HG03565 (cell line): ENCODE data around the gene ANKRD52.
"Not testable (repeated sequence)": the region's sequence is repeated elsewhere in the genome, so short reads cannot be mapped to it uniquely, and the experiment has no call there.

ENCODE experiments used
- ATAC-seq: cut with Tn5 transposase; IDR thresholded peaks from one replicate; pipeline ENCODE4 v1.9.1; 2021; ENCODE audit warnings: mild to moderate bottlenecking, moderate library complexity; ENCODE audit not compliant: unreplicated experiment

Gene ANKRD52

GRCh38 chr12:56258068-56258819, at the start of gene ANKRD52:
TSS of gene ANKRD52 (minus strand) at chr12:56258384. CDS start at chr12:56258269, 115 bp downstream.
- ATAC-seq, result peak; percentile 74

GRCh38 chr12:56307221-56307965, 49.2 kb upstream of the ANKRD52 start:
- ATAC-seq, result no peak

- no peak for ATAC-seq
Observed at GRCh38 chr12:56304872-56305590, 46.8 kb upstream of the ANKRD52 start.

GRCh38 chr12:56304276-56304675, 46.1 kb upstream of the ANKRD52 start:
- ATAC-seq, result no peak

GRCh38 chr12:56300644-56301464, 42.7 kb upstream of the ANKRD52 start:
- ATAC-seq, result no peak

- ATAC-seq, result peak; percentile 82
Observed at GRCh38 chr12:56299853-56300643, 41.9 kb upstream of the ANKRD52 start, which contains the start of gene CS. TSS of gene CS (minus strand) at chr12:56300330. CDS start at chr12:56300201, 129 bp downstream.

- ATAC-seq, result no peak
Observed at GRCh38 chr12:56299308-56299852, 41.2 kb upstream of the ANKRD52 start.

GRCh38 chr12:56298828-56299227, 40.6 kb upstream of the ANKRD52 start:
- no peak for ATAC-seq

GRCh38 chr12:56297400-56297799, 39.2 kb upstream of the ANKRD52 start:
- no peak for ATAC-seq

GRCh38 chr12:56296295-56296694, 38.1 kb upstream of the ANKRD52 start:
- no peak for ATAC-seq

GRCh38 chr12:56293795-56294194, 35.6 kb upstream of the ANKRD52 start:
- no peak for ATAC-seq

- ATAC-seq, result no peak
Observed at GRCh38 chr12:56288705-56289387, 30.7 kb upstream of the ANKRD52 start.

- ATAC-seq, result no peak
Observed at GRCh38 chr12:56286044-56286830, 28.1 kb upstream of the ANKRD52 start.

GRCh38 chr12:56284263-56284662, 26.1 kb upstream of the ANKRD52 start:
- not testable (repeated sequence) for ATAC-seq

GRCh38 chr12:56282579-56282978, 24.4 kb upstream of the ANKRD52 start:
- ATAC-seq, result no peak

- ATAC-seq, result no peak
Observed at GRCh38 chr12:56282030-56282429, 23.8 kb upstream of the ANKRD52 start.

- no peak for ATAC-seq
Observed at GRCh38 chr12:56280849-56281248, 22.7 kb upstream of the ANKRD52 start.

GRCh38 chr12:56278905-56279304, 20.7 kb upstream of the ANKRD52 start:
- no peak for ATAC-seq
